Epithelial cell of esophagus (primary cell): ENCODE results near the gene RNF213.

Source experiments
- DNase-seq: peaks from one replicate; pipeline ENCODE4 v3.0.0; 2010; ENCODE audit warnings: low read depth
- H3K4me3 ChIP-seq: 2 replicates; pipeline ENCODE4 v1.5.1; 2011; ENCODE audit warnings: mild to moderate bottlenecking, low read length, control low read depth
- CTCF ChIP-seq: IDR thresholded peaks from 2 replicates; pipeline ENCODE4 v1.5.1; 2011; ENCODE audit warnings: low read depth, mild to moderate bottlenecking, low read length, control low read depth, inconsistent platforms; ENCODE audit not compliant: insufficient read depth; ENCODE audit errors: missing control alignments

Gene RNF213

GRCh38 chr17:80430446-80431245 is 170.0 kb downstream of the RNF213 start:
- DNase-seq, result peak; percentile 48
- TF ChIP-seq CTCF, result no peak
- no peak overlapping the region for H3K4me3 ChIP-seq

GRCh38 chr17:80431246-80432195 is 170.9 kb downstream of the RNF213 start:
- H3K4me3 ChIP-seq, result no peak overlapping the region
- no peak for TF ChIP-seq CTCF
- DNase-seq, result no peak

GRCh38 chr17:80432350-80432955 is 171.8 kb downstream of the RNF213 start:
- H3K4me3 ChIP-seq, result no peak overlapping the region
- TF ChIP-seq CTCF, result no peak
- no peak for DNase-seq

GRCh38 chr17:80432961-80433550 is 172.4 kb downstream of the RNF213 start:
- no peak for TF ChIP-seq CTCF
- DNase-seq, result no peak
- no peak overlapping the region for H3K4me3 ChIP-seq

GRCh38 chr17:80433916-80434666 is 173.4 kb downstream of the RNF213 start:
- no peak for DNase-seq
- TF ChIP-seq CTCF, result no peak
- H3K4me3 ChIP-seq, result no peak overlapping the region

- no peak overlapping the region for H3K4me3 ChIP-seq
- DNase-seq, result no peak
- no peak for TF ChIP-seq CTCF
These were observed 176.9 kb downstream of the RNF213 start for GRCh38 chr17:80437532-80437931.
